GM23248 (cell line): ENCODE results near the gene AHRR.

Source experiments
- EZH2 ChIP-seq: fragments of 200-600 bp; sonication (generic); IDR thresholded peaks from 2 replicates; pipeline ENCODE4 v1.6.1; 2018; ENCODE audit warnings: antibody characterized with exemption, mild to moderate bottlenecking; ENCODE audit not compliant: insufficient read depth, poor library complexity, severe bottlenecking
- EZH2phosphoT487 ChIP-seq: fragments of 200-600 bp; sonication (generic); IDR thresholded peaks from 2 replicates; pipeline ENCODE4 v1.6.1; 2018; ENCODE audit warnings: antibody characterized with exemption, moderate library complexity, mild to moderate bottlenecking, low read depth; ENCODE audit not compliant: insufficient read depth

- TF ChIP-seq EZH2 (no peak), EZH2phosphoT487 (no peak)
Observed at GRCh38 chr5:380701-381309, 59.3 kb downstream of the AHRR start.
